K562 (cell line): ENCODE measurements around the gene PUM1.

Experiments used
- ATF1 ChIP-seq, 2 experiments: fragments of 450-650 bp in 1 of 2; IDR thresholded peaks; 2 replicates each; pipeline ENCODE4 v1.6.1; 2016; ENCODE audit warnings: missing compliant biosample characterization in 1 of 2, missing genetic modification characterization in 1 of 2
- BMI1 ChIP-seq: fragments of 150-350 bp; IDR thresholded peaks from 2 replicates; pipeline ENCODE4 v1.6.1; 2014; ENCODE audit warnings: low read length
- BRCA1 ChIP-seq, 2 experiments: fragments of 450-650 bp in 1 of 2; sonication (generic) in 1 of 2; formaldehyde crosslinking in 1 of 2; IDR thresholded peaks; 2 replicates each; pipeline versions ENCODE4 v1.5.0 to v1.6.1; 2017 to 2020; ENCODE audit warnings: mild to moderate bottlenecking in 1 of 2, missing genetic modification reagents in 1 of 2
- EP400 ChIP-seq: fragments of 450-650 bp; IDR thresholded peaks from 2 replicates; pipeline ENCODE4 v1.6.1; 2017; ENCODE audit warnings: antibody characterized with exemption, mild to moderate bottlenecking, moderate library complexity
- PML ChIP-seq: IDR thresholded peaks from 2 replicates; pipeline ENCODE4 v1.6.1; 2012; ENCODE audit warnings: low read length, inconsistent platforms
- SNRNP70 ChIP-seq: fragments of 200-400 bp; formaldehyde crosslinking; optimal IDR thresholded peaks from 2 replicates; pipeline ENCODE3; 2017; ENCODE audit warnings: low read depth, low read length
- TRIM28 ChIP-seq: fragments of 450-650 bp; IDR thresholded peaks from 2 replicates; pipeline ENCODE4 v1.6.1; 2017
- ZBTB8A ChIP-seq: fragments of 450-650 bp; IDR thresholded peaks from 2 replicates; pipeline ENCODE4 v1.6.1; 2018; ENCODE audit warnings: mild to moderate bottlenecking, moderate library complexity; ENCODE audit not compliant: partially characterized antibody
- ZKSCAN1 ChIP-seq: fragments of 150-350 bp; IDR thresholded peaks from 2 replicates; pipeline ENCODE4 v1.6.1; 2016; ENCODE audit warnings: low read depth, low read length
- ZNF589 ChIP-seq: fragments of 200-800 bp; sonication (Bioruptor generic); IDR thresholded peaks from 2 replicates; pipeline ENCODE4 v1.6.1; 2016; ENCODE audit warnings: low read depth, missing genetic modification characterization, missing compliant biosample characterization
- TF ChIP-seq, protein P1 (sequence below), 2 experiments: fragments of 450-650 bp in 1 of 2; sonication (generic) in 1 of 2; formaldehyde crosslinking in 1 of 2; IDR thresholded peaks; 2 replicates each; pipeline versions ENCODE4 v1.7.1 to v1.9.0; 2016 to 2022; ENCODE audit warnings: inconsistent platforms in 1 of 2, mild to moderate bottlenecking in 1 of 2, missing genetic modification reagents in 1 of 2

DNA sequence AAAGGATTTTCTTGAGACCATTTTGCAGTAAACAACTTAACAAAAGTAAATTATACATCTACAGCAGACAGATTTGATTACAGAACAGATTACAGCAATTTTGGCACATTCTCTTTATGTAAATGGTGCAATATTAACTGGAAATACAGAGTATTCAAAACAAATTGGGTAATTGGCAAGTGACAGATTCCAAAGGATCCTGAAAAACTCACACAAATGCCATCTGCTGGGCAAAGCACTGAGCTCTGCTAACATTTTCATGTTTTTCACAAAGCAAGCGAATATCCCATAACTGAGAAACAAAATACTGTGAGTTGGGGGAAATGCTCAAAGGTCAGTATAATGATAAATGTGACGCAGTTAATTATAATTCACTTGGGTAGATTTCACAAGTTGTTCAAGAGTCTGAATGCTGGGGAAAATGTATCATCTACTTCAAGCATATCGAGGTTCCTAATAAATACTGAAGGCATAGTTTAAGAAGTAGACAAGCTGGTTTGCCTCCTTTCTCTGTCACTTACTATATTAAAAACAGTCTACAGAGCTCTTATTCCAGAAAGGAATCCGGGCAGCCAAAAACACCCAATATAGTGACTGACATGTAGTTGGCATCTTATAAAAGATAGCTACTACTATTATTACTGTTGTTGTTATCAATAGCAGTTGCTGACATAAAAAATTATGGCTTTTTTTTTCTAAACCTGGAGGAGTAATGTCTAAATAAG is 81.2 kb downstream of the PUM1 start:
- TF ChIP-seq TRIM28 (no peak), ZNF589 (CRISPR knock-in tag) (no peak), ATF1 (CRISPR knock-in tag; IDR thresholded peaks at IDR 0.05) (no peak), ATF1 (tag; IDR thresholded peaks at IDR 0.05) (no peak), ZBTB8A (no peak), ZKSCAN1 (no peak), BMI1 (no peak), SNRNP70 (no peak), BRCA1 (IDR thresholded peaks at IDR 0.05) (no peak), BRCA1 (CRISPR knock-in tag; IDR thresholded peaks at IDR 0.05) (no peak), PML (no peak), EP400 (no peak)
- TF ChIP-seq, protein P1, sequence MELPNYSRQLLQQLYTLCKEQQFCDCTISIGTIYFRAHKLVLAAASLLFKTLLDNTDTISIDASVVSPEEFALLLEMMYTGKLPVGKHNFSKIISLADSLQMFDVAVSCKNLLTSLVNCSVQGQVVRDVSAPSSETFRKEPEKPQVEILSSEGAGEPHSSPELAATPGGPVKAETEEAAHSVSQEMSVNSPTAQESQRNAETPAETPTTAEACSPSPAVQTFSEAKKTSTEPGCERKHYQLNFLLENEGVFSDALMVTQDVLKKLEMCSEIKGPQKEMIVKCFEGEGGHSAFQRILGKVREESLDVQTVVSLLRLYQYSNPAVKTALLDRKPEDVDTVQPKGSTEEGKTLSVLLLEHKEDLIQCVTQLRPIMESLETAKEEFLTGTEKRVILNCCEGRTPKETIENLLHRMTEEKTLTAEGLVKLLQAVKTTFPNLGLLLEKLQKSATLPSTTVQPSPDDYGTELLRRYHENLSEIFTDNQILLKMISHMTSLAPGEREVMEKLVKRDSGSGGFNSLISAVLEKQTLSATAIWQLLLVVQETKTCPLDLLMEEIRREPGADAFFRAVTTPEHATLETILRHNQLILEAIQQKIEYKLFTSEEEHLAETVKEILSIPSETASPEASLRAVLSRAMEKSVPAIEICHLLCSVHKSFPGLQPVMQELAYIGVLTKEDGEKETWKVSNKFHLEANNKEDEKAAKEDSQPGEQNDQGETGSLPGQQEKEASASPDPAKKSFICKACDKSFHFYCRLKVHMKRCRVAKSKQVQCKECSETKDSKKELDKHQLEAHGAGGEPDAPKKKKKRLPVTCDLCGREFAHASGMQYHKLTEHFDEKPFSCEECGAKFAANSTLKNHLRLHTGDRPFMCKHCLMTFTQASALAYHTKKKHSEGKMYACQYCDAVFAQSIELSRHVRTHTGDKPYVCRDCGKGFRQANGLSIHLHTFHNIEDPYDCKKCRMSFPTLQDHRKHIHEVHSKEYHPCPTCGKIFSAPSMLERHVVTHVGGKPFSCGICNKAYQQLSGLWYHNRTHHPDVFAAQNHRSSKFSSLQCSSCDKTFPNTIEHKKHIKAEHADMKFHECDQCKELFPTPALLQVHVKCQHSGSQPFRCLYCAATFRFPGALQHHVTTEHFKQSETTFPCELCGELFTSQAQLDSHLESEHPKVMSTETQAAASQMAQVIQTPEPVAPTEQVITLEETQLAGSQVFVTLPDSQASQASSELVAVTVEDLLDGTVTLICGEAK (IDR thresholded peaks at IDR 0.05), result no peak
- TF ChIP-seq, protein P1 (CRISPR knock-in tag; IDR thresholded peaks at IDR 0.05), result no peak
